Neural progenitor cell (in vitro differentiated cells): ENCODE measurements around the gene UBE3D. TPM values are rescaled to one million over a fixed set of nuclear protein-coding genes. Genes with fewer than 3 reads are reported as not detected.

Experiments used
- DNase-seq: peaks from one replicate; pipeline ENCODE4 v3.0.0-alpha.2; 2016; ENCODE audit warnings: low spot score
- H2AFZ ChIP-seq: fragments of 200-600 bp; sonication (generic); replicated peaks from 2 replicates; pipeline ENCODE4 v1.6.1; 2016; ENCODE audit warnings: antibody characterized with exemption
- H3F3A ChIP-seq: fragments of 200-600 bp; sonication (generic); 2 replicates; pipeline ENCODE4 v1.6.1; 2016; ENCODE audit warnings: antibody characterized with exemption, low read depth
- H3K27ac ChIP-seq: fragments of 200-600 bp; sonication (generic); 2 replicates; pipeline ENCODE4 v1.5.1; 2016; ENCODE audit warnings: mild to moderate bottlenecking
- H3K27me3 ChIP-seq: fragments of 200-600 bp; sonication (generic); 2 replicates; pipeline ENCODE4 v1.6.1; 2016; ENCODE audit warnings: mild to moderate bottlenecking, moderate library complexity
- H3K36me3 ChIP-seq: fragments of 200-600 bp; sonication (generic); 2 replicates; pipeline ENCODE4 v1.5.1; 2016
- H3K4me1 ChIP-seq: fragments of 200-600 bp; sonication (generic); 2 replicates; pipeline ENCODE4 v1.6.1; 2016; ENCODE audit warnings: mixed run types
- H3K4me2 ChIP-seq: fragments of 200-600 bp; sonication (generic); 2 replicates; pipeline ENCODE4 v1.6.1; 2016
- H3K4me3 ChIP-seq: fragments of 200-600 bp; sonication (generic); 2 replicates; pipeline ENCODE4 v1.5.1; 2016
- H3K79me2 ChIP-seq: fragments of 200-600 bp; sonication (generic); 2 replicates; pipeline ENCODE4 v1.6.1; 2016; ENCODE audit warnings: low read depth
- H3K9ac ChIP-seq: fragments of 200-600 bp; sonication (generic); 2 replicates; pipeline ENCODE4 v1.6.1; 2016
- H3K9me3 ChIP-seq: fragments of 200-600 bp; sonication (generic); 2 replicates; pipeline ENCODE4 v1.5.1; 2016; ENCODE audit warnings: low read depth
- H4K20me1 ChIP-seq: fragments of 200-600 bp; sonication (generic); 2 replicates; pipeline ENCODE4 v1.6.1; 2016; ENCODE audit warnings: low read depth
- H3K27ac Mint-ChIP-seq: 3 replicates; pipeline ENCODE4 v1.8.0; 2021; ENCODE audit warnings: mixed read lengths
- H3K27me3 Mint-ChIP-seq: 2 replicates; pipeline ENCODE4 v1.8.0; 2022; ENCODE audit warnings: low read depth, mild to moderate bottlenecking, inconsistent platforms, moderate library complexity, mixed read lengths; ENCODE audit not compliant: insufficient read depth
- H3K36me3 Mint-ChIP-seq: 3 replicates; pipeline ENCODE4 v1.8.0; 2021; ENCODE audit warnings: mixed read lengths
- H3K4me1 Mint-ChIP-seq: 3 replicates; pipeline ENCODE4 v1.8.0; 2021; ENCODE audit warnings: mixed read lengths
- H3K4me3 Mint-ChIP-seq: 3 replicates; pipeline ENCODE4 v1.8.0; 2021; ENCODE audit warnings: mild to moderate bottlenecking, moderate library complexity, mixed read lengths
- H3K9me3 Mint-ChIP-seq: 3 replicates; pipeline ENCODE4 v1.8.0; 2020; ENCODE audit warnings: mixed read lengths
- CTCF ChIP-seq: fragments of 200-600 bp; sonication (generic); IDR thresholded peaks from 2 replicates; pipeline ENCODE4 v1.5.1; 2017; ENCODE audit warnings: antibody characterized with exemption, mild to moderate bottlenecking
- EZH2 ChIP-seq: fragments of 200-600 bp; sonication (generic); IDR thresholded peaks from 2 replicates; pipeline ENCODE4 v1.6.1; 2017; ENCODE audit warnings: antibody characterized with exemption, mild to moderate bottlenecking, moderate library complexity
- EZH2phosphoT487 ChIP-seq: fragments of 200-600 bp; sonication (generic); IDR thresholded peaks from 2 replicates; pipeline ENCODE4 v1.6.1; 2017; ENCODE audit warnings: antibody characterized with exemption
- total RNA-seq: library from RNA; depleted of rRNA; stranded (reverse); fragments of >200 nt; gene quantifications from 2 replicates; pipeline ENCODE4 v1.2.3, GENCODE V29; 2015; ENCODE audit warnings: low replicate concordance

Gene UBE3D
- total RNA-seq, 1 donor from 2014 or later, result 86.3 TPM

GRCh38 chr6:82909551-82909950 lies 156.1 kb downstream of the UBE3D start:
- no peak for DNase-seq
- Histone ChIP-seq H3K4me1 (peaks cover 51% of the 10 kb centered on the region), H3K4me3 (no peak overlapping the region), H3K27me3 (no peaks in the 10 kb centered on the region), H2AFZ (no peak overlapping the region), H3K9ac (no peak overlapping the region), H3K36me3 (no peaks in the 10 kb centered on the region), H3K79me2 (no peaks in the 10 kb centered on the region), H3K27ac (no peak overlapping the region), H3K4me2 (no peak overlapping the region), H3K9me3 (no peaks in the 10 kb centered on the region), H3F3A (peaks cover 6% of the 10 kb centered on the region), H4K20me1 (no peaks in the 10 kb centered on the region)
- Mint-ChIP-seq H3K4me1 (peaks cover 71% of the 10 kb centered on the region), H3K36me3 (peaks cover 4% of the 10 kb centered on the region), H3K9me3 (no peaks in the 10 kb centered on the region), H3K27me3 (no peaks in the 10 kb centered on the region), H3K4me3 (no peak overlapping the region), H3K27ac (peak overlapping the region; percentile 81)
- TF ChIP-seq EZH2 (no peak), EZH2phosphoT487 (no peak), CTCF (no peak)

- H3K4me3 ChIP-seq, result no peak overlapping the region
- no peak for TF ChIP-seq EZH2
- TF ChIP-seq EZH2phosphoT487, result no peak
- no peak for TF ChIP-seq CTCF
- Mint-ChIP-seq H3K9me3 (no peaks in the 10 kb centered on the region), H3K4me3 (no peak overlapping the region), H3K4me1 (peaks cover 79% of the 10 kb centered on the region), H3K27ac (peak overlapping the region; percentile 89), H3K36me3 (no peaks in the 10 kb centered on the region), H3K27me3 (no peaks in the 10 kb centered on the region)
- H2AFZ ChIP-seq, result no peak overlapping the region
- H3F3A ChIP-seq, result peaks cover 6% of the 10 kb centered on the region
- no peak overlapping the region for H3K4me2 ChIP-seq
- no peaks in the 10 kb centered on the region for H3K27me3 ChIP-seq
- H3K9ac ChIP-seq, result no peak overlapping the region
- H3K27ac ChIP-seq, result no peak overlapping the region
- no peaks in the 10 kb centered on the region for H3K36me3 ChIP-seq
- no peaks in the 10 kb centered on the region for H3K79me2 ChIP-seq
- H3K9me3 ChIP-seq, result no peaks in the 10 kb centered on the region
- no peak for DNase-seq
- H3K4me1 ChIP-seq, result peaks cover 57% of the 10 kb centered on the region
- no peaks in the 10 kb centered on the region for H4K20me1 ChIP-seq
Observed at GRCh38 chr6:82908661-82909060, 157.0 kb downstream of the UBE3D start.

GRCh38 chr6:82906951-82907350 lies 158.7 kb downstream of the UBE3D start:
- H3K9me3 ChIP-seq, result no peaks in the 10 kb centered on the region

More at GRCh38 chr6:82906951-82907350, 158.7 kb downstream of the UBE3D start:
- H2AFZ ChIP-seq, result no peak overlapping the region
- no peak overlapping the region for H3K9ac ChIP-seq
- H3K9me3 Mint-ChIP-seq, result no peaks in the 10 kb centered on the region
- H3K79me2 ChIP-seq, result no peaks in the 10 kb centered on the region
- H3K27ac Mint-ChIP-seq, result peak overlapping the region; percentile 54
- H3K27me3 ChIP-seq, result no peaks in the 10 kb centered on the region
- no peaks in the 10 kb centered on the region for H3K36me3 ChIP-seq
- peaks cover 52% of the 10 kb centered on the region for H3K4me1 ChIP-seq
- H3K27me3 Mint-ChIP-seq, result no peaks in the 10 kb centered on the region
- H4K20me1 ChIP-seq, result no peaks in the 10 kb centered on the region
- H3K4me2 ChIP-seq, result peak overlapping the region; percentile 42
- H3K4me3 ChIP-seq, result no peak overlapping the region
- no peak overlapping the region for H3K27ac ChIP-seq
- DNase-seq, result no peak
- TF ChIP-seq CTCF (no peak), EZH2 (no peak), EZH2phosphoT487 (no peak)
- H3F3A ChIP-seq, result peaks cover 6% of the 10 kb centered on the region
- no peak overlapping the region for H3K4me3 Mint-ChIP-seq
- H3K36me3 Mint-ChIP-seq, result peaks cover 2% of the 10 kb centered on the region
- peaks cover 76% of the 10 kb centered on the region for H3K4me1 Mint-ChIP-seq
